GM12878 (cell line): ENCODE results near the gene TSPYL4. TPM values are rescaled to one million over a fixed set of nuclear protein-coding genes. Genes with fewer than 3 reads are reported as not detected.

Experiments
- ATAC-seq: fragments of 200-7000 bp; cut with Tn5 transposase; 3 replicates; pipeline ENCODE4 v1.9.1; 2020; ENCODE audit warnings: mild to moderate bottlenecking, moderate library complexity
- BruUV-seq: library from RNA; stranded (reverse); fragments of 400-500 nt; replicated peaks from 2 replicates; lab custom pipeline; 2021; lab: Mats Ljungman, UMichigan
- CTCF ChIA-PET: fragments of 300-600 bp; sonication (Branson Sonifier 250); formaldehyde crosslinking; extraction: SDS; loops from one replicate; lab custom pipeline; 2021; ENCODE audit warnings: inconsistent platforms; lab: Yijun Ruan, JAX
- POLR2A ChIA-PET: fragments of 350-600 bp; formaldehyde crosslinking; extraction: SDS; loops from one replicate; lab custom pipeline; 2021; ENCODE audit warnings: inconsistent platforms; lab: Charles Lee
- RAD21 ChIA-PET: fragments of 300-600 bp; sonication (Branson Sonifier 250); formaldehyde crosslinking; loops from one replicate; lab custom pipeline; 2023; ENCODE audit warnings: antibody characterized with exemption; ENCODE audit not compliant: unreplicated experiment; lab: Charles Lee
- SMC1A ChIA-PET: fragments of 300-600 bp; sonication (Branson Sonifier 250); formaldehyde crosslinking; loops from one replicate; lab custom pipeline; 2023; ENCODE audit not compliant: unreplicated experiment, uncharacterized antibody; lab: Charles Lee
- DNase-seq: peaks from one replicate; pipeline ENCODE4 v3.0.0-alpha.2; 2011; ENCODE audit warnings: low read depth, low spot score
- FAIRE-seq: peaks from 3 replicates; lab custom pipeline; 2011; peaks lifted over from hg19 to GRCh38; lab: Jason Lieb, UNC
- H2AFZ ChIP-seq: 2 replicates; pipeline ENCODE4 v1.6.0; 2011; ENCODE audit warnings: low read depth, low read length, control low read depth; ENCODE audit not compliant: control insufficient read depth
- H3K27ac ChIP-seq: 2 replicates; pipeline ENCODE4 v1.5.1; 2011; ENCODE audit warnings: control low read depth; ENCODE audit not compliant: control insufficient read depth, insufficient read depth
- H3K27me3 ChIP-seq, 2 experiments: replicated peaks in 1 of 2; 2 replicates each; pipeline versions ENCODE4 v1.6.0 to v1.6.1; 2011; ENCODE audit warnings: low read length in 1 of 2; ENCODE audit not compliant: control insufficient read depth in 2 of 2, insufficient read depth in 2 of 2
- H3K36me3 ChIP-seq, 2 experiments: 2 replicates each; pipeline ENCODE4 v1.5.1; 2011; ENCODE audit warnings: low read length in 1 of 2; ENCODE audit not compliant: control insufficient read depth in 2 of 2, insufficient read depth in 2 of 2
- H3K4me1 ChIP-seq: 2 replicates; pipeline ENCODE4 v1.6.1; 2011; ENCODE audit warnings: mild to moderate bottlenecking, low read length, moderate library complexity, mixed read lengths; ENCODE audit not compliant: control insufficient read depth, insufficient read depth
- H3K4me2 ChIP-seq: 2 replicates; pipeline ENCODE4 v1.6.0; 2011; ENCODE audit warnings: control low read depth; ENCODE audit not compliant: control insufficient read depth, insufficient read depth
- H3K4me3 ChIP-seq: fragments of 200-600 bp; sonication (generic); 2 replicates; pipeline ENCODE4 v1.5.1; 2016
- H3K79me2 ChIP-seq: 2 replicates; pipeline ENCODE4 v1.6.0; 2011; ENCODE audit warnings: low read length; ENCODE audit not compliant: control insufficient read depth, insufficient read depth
- H3K9ac ChIP-seq: 2 replicates; pipeline ENCODE4 v1.8.0; 2011; ENCODE audit warnings: low read length, control low read depth, mixed read lengths; ENCODE audit not compliant: control insufficient read depth, insufficient read depth
- H3K9me3 ChIP-seq: replicated peaks from 3 replicates; pipeline ENCODE4 v1.5.1; 2011; ENCODE audit warnings: mild to moderate bottlenecking, low read length; ENCODE audit not compliant: control insufficient read depth, insufficient read depth
- H4K20me1 ChIP-seq: 2 replicates; pipeline ENCODE4 v1.6.0; 2011; ENCODE audit not compliant: control insufficient read depth, insufficient read depth
- BHLHE40 ChIP-seq, 2 experiments: fragments of 450-650 bp in 1 of 2; IDR thresholded peaks; 2 replicates each; pipeline ENCODE4 v1.6.1; 2011 to 2017; ENCODE audit warnings: low read depth in 2 of 2, borderline replicate concordance in 1 of 2, improper control_type of control experiment in 1 of 2, low read length in 1 of 2, mild to moderate bottlenecking in 1 of 2
- NBN ChIP-seq: fragments of 450-650 bp; IDR thresholded peaks from 2 replicates; pipeline ENCODE4 v1.6.1; 2016
- RAD21 ChIP-seq: IDR thresholded peaks from 2 replicates; pipeline ENCODE4 v1.6.1; 2011; ENCODE audit warnings: mild to moderate bottlenecking, low read depth, low read length, moderate library complexity; ENCODE audit not compliant: insufficient read depth
- RAD51 ChIP-seq: fragments of 450-650 bp; IDR thresholded peaks from 2 replicates; pipeline ENCODE4 v1.6.1; 2016; ENCODE audit warnings: moderate library complexity, mild to moderate bottlenecking, inconsistent platforms
- SPI1 ChIP-seq: IDR thresholded peaks from 2 replicates; pipeline ENCODE4 v1.6.1; 2011; ENCODE audit warnings: low read depth, mild to moderate bottlenecking, low read length, moderate library complexity, borderline replicate concordance; ENCODE audit not compliant: insufficient read depth
- TCF3 ChIP-seq: IDR thresholded peaks from 2 replicates; pipeline ENCODE4 v1.6.1; 2012; ENCODE audit warnings: low read depth, mild to moderate bottlenecking, low read length, borderline replicate concordance; ENCODE audit not compliant: insufficient read depth
- WGBS: methylation state at CpG from one replicate; pipeline ENCODE4 v1.1.6; 2016; ENCODE audit warnings: low lambda C conversion rate; ENCODE audit not compliant: insufficient replicate concordance, insufficient coverage; ENCODE audit errors: missing lambda C conversion rate; 5-methylcytosine and 5-hydroxymethylcytosine counted together
- in situ Hi-C: fragments of 300-500 bp; cut with MboI; formaldehyde crosslinking; loops from 9 replicates; pipeline ENCODE4 v1.14.3; 2018; ENCODE audit warnings: mixed read lengths
- intact Hi-C: fragments of 100-400 bp; cut with micrococcal nuclease; formaldehyde crosslinking; loops from one replicate; pipeline ENCODE4 v1.14.2; 2022; ENCODE audit not compliant: unreplicated experiment
- polyA plus RNA-seq, 11 experiments: library from polyadenylated mRNA; depleted of rRNA in 4 of 11; unstranded in 6 of 11; stranded (reverse) in 5 of 11; fragments of >200 nt; fragmentation: Nextera tagmentation in 4 of 11; fragmentation: Illumina TruSeq in 1 of 11; extraction: Ambion mirVana in 4 of 11; extraction: Trizol in 1 of 11; gene quantifications; 1 replicate in 1 of 11; 2 replicates in 10 of 11; pipeline versions ENCODE4 v1.2.1 to v1.2.3, GENCODE V29; 2011 to 2016; ENCODE audit warnings: inconsistent platforms in 2 of 11, missing spikeins in 2 of 11, low read depth in 1 of 11
- total RNA-seq, 4 experiments: library from RNA; depleted of rRNA in 3 of 4; stranded (reverse); fragments of >200 nt in 3 of 4; fragmentation: Illumina TruSeq in 1 of 4; extraction: Trizol in 1 of 4; gene quantifications; 2 replicates each; pipeline versions ENCODE4 v1.2.1 to v1.2.3, GENCODE V29; 2013 to 2021
- TF ChIP-seq, protein P1 (sequence below): IDR thresholded peaks from 2 replicates; pipeline ENCODE4 v1.6.1; 2012; ENCODE audit warnings: low read depth, low read length, improper control_type of control experiment
- TF ChIP-seq, protein P2 (sequence below): fragments of 450-650 bp; formaldehyde crosslinking; IDR thresholded peaks from 2 replicates; pipeline ENCODE4 v1.5.0; 2022; ENCODE audit warnings: mild to moderate bottlenecking, missing genetic modification characterization

Gene TSPYL4
- total and polyA plus RNA-seq, 10 of the 15 experiments (the other 5 are each of a cell fraction or from before 2014, with no cell fraction given) = 1.5 to 27.6 (median 20.0) TPM

GRCh38 chr6:116289876-116290275, 36.0 kb upstream of the TSPYL4 start:
- ChIA-PET SMC1A (interaction anchor here (0.8 to 7.4 kb wide), 16 partner anchors 72 to 279 kb away, joined by 3 to 39 read pairs (median 4); no protein-coding TSS in a partner anchor), RAD21 (interaction anchor here (1.0 to 4.4 kb wide), 6 partner anchors 10 to 271 kb away, joined by 4 to 54 read pairs (median 12); partner anchors contain the start of gene TSPYL1), POLR2A (no interaction called here), CTCF (interaction anchor here (0.9 to 4.1 kb wide), 16 partner anchors 22 to 375 kb away, joined by 3 to 96 read pairs (median 5); no protein-coding TSS in a partner anchor)
- no peaks in the 10 kb centered on the region for H3K9me3 ChIP-seq
- in situ Hi-C loops = no loop called here
- no peak overlapping the region for H3K4me2 ChIP-seq
- no peak overlapping the region for H3K4me3 ChIP-seq
- no peak for DNase-seq
- intact Hi-C loops = loop anchor here (5.0 kb wide), 2 partner anchors 82 to 117 kb away; partner anchors contain the start of gene DSE
- H3K79me2 ChIP-seq = no peaks in the 10 kb centered on the region
- H3K9ac ChIP-seq = no peak overlapping the region
- H3K27ac ChIP-seq = no peak overlapping the region
- H3K36me3 ChIP-seq = no peaks in the 10 kb centered on the region
- TF ChIP-seq, protein P1, sequence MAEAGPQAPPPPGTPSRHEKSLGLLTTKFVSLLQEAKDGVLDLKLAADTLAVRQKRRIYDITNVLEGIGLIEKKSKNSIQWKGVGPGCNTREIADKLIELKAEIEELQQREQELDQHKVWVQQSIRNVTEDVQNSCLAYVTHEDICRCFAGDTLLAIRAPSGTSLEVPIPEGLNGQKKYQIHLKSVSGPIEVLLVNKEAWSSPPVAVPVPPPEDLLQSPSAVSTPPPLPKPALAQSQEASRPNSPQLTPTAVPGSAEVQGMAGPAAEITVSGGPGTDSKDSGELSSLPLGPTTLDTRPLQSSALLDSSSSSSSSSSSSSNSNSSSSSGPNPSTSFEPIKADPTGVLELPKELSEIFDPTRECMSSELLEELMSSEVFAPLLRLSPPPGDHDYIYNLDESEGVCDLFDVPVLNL = no peak
- H4K20me1 ChIP-seq = no peaks in the 10 kb centered on the region
- no peak overlapping the region for H2AFZ ChIP-seq
- WGBS = 97% methylated on average over 2 of the region's 2 CpGs
- FAIRE-seq = no peak
- BruUV-seq = no TSS peak
- no peaks in the 10 kb centered on the region for H3K27me3 ChIP-seq
- no peak for ATAC-seq
- H3K4me1 ChIP-seq = peaks cover 3% of the 10 kb centered on the region; the same call in 1 of the 2 replicates

GRCh38 chr6:116287689-116288282, 33.9 kb upstream of the TSPYL4 start:
- FAIRE-seq = no peak
- H3K9ac ChIP-seq = no peak overlapping the region
- SMC1A ChIA-PET = interaction anchor here (0.6 to 7.4 kb wide), 58 partner anchors 8 to 357 kb away, joined by 3 to 42 read pairs (median 4); partner anchors contain the start of genes CALHM5 and TSPYL1
- DNase-seq = no peak
- in situ Hi-C loops = no loop called here
- no peak overlapping the region for H3K4me2 ChIP-seq
- H3K36me3 ChIP-seq = no peaks in the 10 kb centered on the region
- no peaks in the 10 kb centered on the region; the same call in 2 of the 3 replicates for H3K9me3 ChIP-seq
- peak; percentile 84 for ATAC-seq
- no peaks in the 10 kb centered on the region for H3K79me2 ChIP-seq
- H4K20me1 ChIP-seq = no peaks in the 10 kb centered on the region
- H3K27ac ChIP-seq = no peak overlapping the region
- no peak overlapping the region for H2AFZ ChIP-seq
- BruUV-seq = no TSS peak
- POLR2A ChIA-PET = no interaction called here
- WGBS = 100% methylated on average over 2 of the region's 2 CpGs
- CTCF ChIA-PET = interaction anchor here (0.6 to 4.1 kb wide), 80 partner anchors 8 to 1181 kb away, joined by 3 to 96 read pairs (median 5); partner anchors contain the start of genes RWDD1, TSPYL1 and TSPYL4
- H3K4me1 ChIP-seq = peaks cover 3% of the 10 kb centered on the region; the same call in 1 of the 2 replicates
- RAD21 ChIA-PET = interaction anchor here (0.5 to 4.4 kb wide), 34 partner anchors 8 to 378 kb away, joined by 3 to 54 read pairs (median 5); partner anchors contain the start of genes CALHM5, DSE and RWDD1
- no peaks in the 10 kb centered on the region for H3K27me3 ChIP-seq
- H3K4me3 ChIP-seq = no peak overlapping the region
- intact Hi-C loops = loop anchor here (1.0 to 5.0 kb wide), 5 partner anchors 85 to 273 kb away; partner anchors contain the start of gene DSE
- TF ChIP-seq RAD21 = peak; percentile 96
- TF ChIP-seq SPI1 = no peak
- TF ChIP-seq RAD51 = no peak
- TF ChIP-seq BHLHE40 (IDR thresholded peaks at IDR 0.05; ENCODE audit: borderline replicate concordance in 1 of 2, low read depth in 2 of 2, low read length in 1 of 2) = no peak
- no peak for TF ChIP-seq NBN
- TF ChIP-seq, protein P2, sequence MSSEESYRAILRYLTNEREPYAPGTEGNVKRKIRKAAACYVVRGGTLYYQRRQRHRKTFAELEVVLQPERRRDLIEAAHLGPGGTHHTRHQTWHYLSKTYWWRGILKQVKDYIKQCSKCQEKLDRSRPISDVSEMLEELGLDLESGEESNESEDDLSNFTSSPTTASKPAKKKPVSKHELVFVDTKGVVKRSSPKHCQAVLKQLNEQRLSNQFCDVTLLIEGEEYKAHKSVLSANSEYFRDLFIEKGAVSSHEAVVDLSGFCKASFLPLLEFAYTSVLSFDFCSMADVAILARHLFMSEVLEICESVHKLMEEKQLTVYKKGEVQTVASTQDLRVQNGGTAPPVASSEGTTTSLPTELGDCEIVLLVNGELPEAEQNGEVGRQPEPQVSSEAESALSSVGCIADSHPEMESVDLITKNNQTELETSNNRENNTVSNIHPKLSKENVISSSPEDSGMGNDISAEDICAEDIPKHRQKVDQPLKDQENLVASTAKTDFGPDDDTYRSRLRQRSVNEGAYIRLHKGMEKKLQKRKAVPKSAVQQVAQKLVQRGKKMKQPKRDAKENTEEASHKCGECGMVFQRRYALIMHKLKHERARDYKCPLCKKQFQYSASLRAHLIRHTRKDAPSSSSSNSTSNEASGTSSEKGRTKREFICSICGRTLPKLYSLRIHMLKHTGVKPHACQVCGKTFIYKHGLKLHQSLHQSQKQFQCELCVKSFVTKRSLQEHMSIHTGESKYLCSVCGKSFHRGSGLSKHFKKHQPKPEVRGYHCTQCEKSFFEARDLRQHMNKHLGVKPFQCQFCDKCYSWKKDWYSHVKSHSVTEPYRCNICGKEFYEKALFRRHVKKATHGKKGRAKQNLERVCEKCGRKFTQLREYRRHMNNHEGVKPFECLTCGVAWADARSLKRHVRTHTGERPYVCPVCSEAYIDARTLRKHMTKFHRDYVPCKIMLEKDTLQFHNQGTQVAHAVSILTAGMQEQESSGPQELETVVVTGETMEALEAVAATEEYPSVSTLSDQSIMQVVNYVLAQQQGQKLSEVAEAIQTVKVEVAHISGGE = no peak
- no peak for TF ChIP-seq TCF3
